ENCODE data around the gene ASTL.
"Not testable (repeated sequence)": the region's sequence is repeated elsewhere in the genome, so short reads cannot be mapped to it uniquely, and the experiment has no call there.

The ASTL gene

GRCh38 chr2:96095116-96095636 lies 43.1 kb downstream of the ASTL start:
- DNase-seq = no peak

GRCh38 chr2:96093528-96093927 lies 44.8 kb downstream of the ASTL start:
- DNase-seq = no peak

- no peak for DNase-seq
These were observed 45.4 kb downstream of the ASTL start for GRCh38 chr2:96092951-96093350.

- no peak for DNase-seq
These were observed 45.8 kb downstream of the ASTL start for GRCh38 chr2:96092573-96092877.

GRCh38 chr2:96091711-96092572 lies 46.4 kb downstream of the ASTL start:
- DNase-seq = no peak

GRCh38 chr2:96091141-96091710 lies 47.1 kb downstream of the ASTL start:
- no peak for DNase-seq

- DNase-seq = no peak
These were observed 47.9 kb downstream of the ASTL start for GRCh38 chr2:96090196-96090926.

GRCh38 chr2:96089356-96090195 lies 48.7 kb downstream of the ASTL start:
- no peak for DNase-seq

GRCh38 chr2:96088340-96089335 lies 49.7 kb downstream of the ASTL start:
- no peak for DNase-seq

GRCh38 chr2:96087130-96087529 lies 51.2 kb downstream of the ASTL start:
- no peak for DNase-seq

GRCh38 chr2:96085541-96086355 lies 52.6 kb downstream of the ASTL start:
- no peak for DNase-seq

- not testable (repeated sequence) for DNase-seq
These were observed 53.3 kb downstream of the ASTL start for GRCh38 chr2:96084858-96085518.

GRCh38 chr2:96083989-96084857 lies 54.1 kb downstream of the ASTL start:
- DNase-seq = no peak

GRCh38 chr2:96083064-96083939 lies 55.0 kb downstream of the ASTL start:
- DNase-seq = no peak

- no peak for DNase-seq
These were observed 55.9 kb downstream of the ASTL start for GRCh38 chr2:96082211-96083063.

GRCh38 chr2:96081042-96081441 lies 57.3 kb downstream of the ASTL start:
- no peak for DNase-seq

- DNase-seq = no peak
These were observed 63.0 kb downstream of the ASTL start for GRCh38 chr2:96075199-96075771.
